Stimulated activated CD8-positive, alpha-beta memory T cell treated with anti-CD3 and anti-CD28 coated beads, Interleukin-4, amount 100 ng/mL, for 1 hour (primary cell): Measurements from ENCODE around the gene ZNF536.
"Not testable (repeated sequence)": the region's sequence is repeated elsewhere in the genome, so short reads cannot be mapped to it uniquely, and the experiment has no call there.

Experiments used
- DNase-seq, 2 donors: peaks; one replicate each; pipeline ENCODE4 v3.0.0-alpha.2; 2020; ENCODE audit warnings: low read depth in 2 of 2, low spot score in 1 of 2

Gene ZNF536

GRCh38 chr19:30473334-30473867, 101.2 kb downstream of the ZNF536 start:
- no peak for DNase-seq

DNA sequence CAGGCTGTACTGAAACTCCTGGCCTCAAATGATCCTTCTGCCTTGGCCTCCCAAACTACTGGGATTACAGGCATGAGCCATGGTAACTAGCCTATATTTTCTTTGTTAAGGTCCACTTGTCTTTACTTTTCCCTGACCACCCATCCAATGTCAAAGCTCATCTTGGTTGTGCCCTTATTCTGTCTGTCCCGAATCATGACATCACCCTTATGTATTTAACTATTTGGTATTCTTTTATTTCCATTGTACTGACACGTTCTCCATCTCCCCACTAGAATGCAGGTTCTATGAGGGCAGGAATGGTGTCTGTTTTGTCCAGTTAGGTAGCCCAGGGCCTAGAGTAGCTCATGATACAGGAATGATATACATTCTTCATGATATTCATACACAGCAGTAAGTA, 104.8 kb downstream of the ZNF536 start:
- no peak for DNase-seq

GRCh38 chr19:30479231-30479630, 107.0 kb downstream of the ZNF536 start:
- DNase-seq: no peak

DNA sequence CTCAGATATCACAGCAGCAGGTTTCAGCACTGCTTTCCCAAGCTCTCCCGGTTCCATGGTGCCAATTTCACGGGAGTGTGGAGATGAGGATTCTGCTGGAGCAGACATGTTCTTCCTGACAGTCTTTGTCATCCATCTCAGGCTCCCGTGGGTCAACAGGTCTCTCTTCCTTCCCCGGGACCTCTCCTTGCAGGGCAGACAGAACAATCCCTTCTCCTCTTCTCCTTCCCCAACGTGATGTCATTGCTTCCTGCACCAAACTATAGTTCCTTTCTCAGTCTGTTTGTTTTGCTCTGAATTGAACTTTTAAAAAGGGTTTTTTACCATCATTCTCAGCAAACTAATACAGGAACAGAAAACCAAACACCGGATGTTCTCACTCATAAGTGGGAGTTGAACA, 107.9 kb downstream of the ZNF536 start:
- no peak for DNase-seq

DNA sequence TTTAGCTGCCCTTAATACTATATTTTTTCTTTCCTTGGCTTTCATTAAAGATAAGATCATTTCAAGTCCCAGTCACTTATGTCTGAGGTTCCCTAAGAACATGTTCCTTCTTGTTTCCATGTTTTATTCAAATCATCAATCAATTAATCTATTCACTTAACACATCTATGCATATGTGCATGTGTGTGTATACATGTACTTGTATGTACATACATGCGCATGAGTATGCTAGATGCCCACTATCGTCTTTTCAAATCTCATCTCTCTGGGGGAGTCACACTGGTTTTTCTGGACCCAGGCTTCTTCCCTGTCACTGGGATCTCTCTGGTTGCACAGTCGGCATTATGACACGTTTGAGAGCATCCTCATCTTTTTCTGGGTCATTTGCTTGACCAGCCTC, 108.9 kb downstream of the ZNF536 start:
- DNase-seq: no peak

GRCh38 chr19:30481823-30482222, 109.6 kb downstream of the ZNF536 start:
- DNase-seq: no peak

DNA sequence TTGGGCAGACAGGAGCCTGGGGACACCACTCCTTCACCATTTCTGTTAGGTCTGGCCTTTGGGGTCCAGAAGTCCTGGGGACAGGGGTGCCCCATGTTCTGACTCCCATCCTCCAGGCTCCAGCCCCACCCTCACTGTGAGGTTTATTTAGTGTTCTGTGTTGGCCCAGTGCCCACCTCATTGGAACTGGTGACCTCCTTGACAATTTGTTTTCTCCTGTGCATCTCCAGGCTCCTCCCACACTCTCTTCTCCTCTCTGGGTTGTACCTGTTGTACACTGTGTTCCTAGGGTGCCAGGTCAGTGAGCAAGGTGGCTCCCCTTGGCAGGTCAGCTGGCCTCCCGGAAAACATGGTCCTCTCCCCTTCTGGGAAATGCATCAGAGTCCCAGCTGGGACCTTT, 110.8 kb downstream of the ZNF536 start:
- no peak for DNase-seq

- not testable (repeated sequence) for DNase-seq
Measured at GRCh38 chr19:30486250-30486649, 114.1 kb downstream of the ZNF536 start.

DNA sequence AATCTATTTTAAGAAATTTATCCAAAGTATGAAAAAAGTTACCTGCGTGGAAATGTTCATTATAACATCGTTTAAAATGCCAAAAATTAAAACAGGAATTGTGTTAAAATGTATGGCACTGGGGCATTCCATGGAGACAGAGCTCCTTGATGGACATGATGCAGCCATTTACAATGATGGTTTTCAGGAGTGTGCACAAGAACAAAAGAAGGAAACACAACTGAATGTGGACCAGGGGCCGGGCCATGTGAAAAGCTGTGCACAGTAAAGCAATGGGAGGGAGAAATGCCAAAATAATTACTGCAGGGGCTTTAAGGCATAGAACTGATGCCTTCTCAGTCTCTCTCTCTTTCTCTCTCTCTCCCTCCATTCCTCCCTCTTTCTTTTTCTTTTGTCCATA, 115.0 kb downstream of the ZNF536 start:
- no peak for DNase-seq

DNA sequence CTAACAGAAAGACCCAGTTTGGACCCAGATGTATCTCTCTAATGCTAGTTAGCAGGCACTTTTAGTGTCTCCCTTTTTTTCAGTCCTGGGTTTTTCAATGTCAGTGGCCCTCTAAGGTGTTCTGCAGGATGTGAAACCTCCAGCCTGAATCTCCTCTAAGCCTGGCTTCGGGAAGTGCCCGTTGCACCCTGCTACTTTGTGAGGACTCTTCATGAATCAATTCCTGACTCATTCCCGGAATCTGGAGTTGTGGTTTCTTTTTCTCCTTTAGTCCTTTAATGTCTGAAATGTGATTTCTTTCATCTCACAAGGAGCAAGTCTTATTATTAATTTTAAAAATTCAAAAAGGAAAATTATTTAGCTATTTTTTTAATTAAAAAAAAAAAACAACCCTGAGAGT, 116.0 kb downstream of the ZNF536 start:
- no peak for DNase-seq

- DNase-seq: no peak
Measured at GRCh38 chr19:30490760-30491159, 118.6 kb downstream of the ZNF536 start.

DNA sequence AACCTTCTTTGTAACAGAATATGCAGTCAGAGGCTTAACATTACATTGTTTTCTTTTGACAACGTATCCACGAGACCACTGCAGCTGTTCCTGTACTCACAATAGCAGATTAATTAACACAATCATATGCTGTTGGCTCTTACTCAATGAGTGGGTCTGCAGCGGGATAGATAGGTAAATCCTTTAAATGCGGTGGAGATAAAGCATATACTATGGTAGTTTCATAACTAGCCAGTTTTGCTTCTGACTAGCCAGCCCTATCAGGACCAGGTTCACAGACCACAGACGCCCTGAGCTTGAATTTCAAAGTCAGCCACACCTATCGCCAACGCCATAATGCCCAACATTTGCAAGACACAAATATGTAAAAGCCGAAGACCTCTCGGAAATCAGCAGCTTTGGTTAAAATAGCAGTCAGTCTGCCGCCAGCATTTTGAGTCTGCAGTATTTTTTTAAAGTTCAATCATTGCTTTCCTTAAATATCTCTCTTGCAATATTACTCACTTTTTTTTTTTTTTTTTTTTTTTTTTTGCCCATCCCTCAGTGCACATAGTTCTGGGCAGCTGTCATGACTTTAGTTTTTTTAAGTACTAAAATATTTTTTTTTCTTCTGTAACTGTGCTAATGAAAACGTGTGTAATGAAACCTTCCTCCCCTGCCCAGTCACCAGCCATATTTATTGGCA, 120.5 kb downstream of the ZNF536 start:
- no peak for DNase-seq

DNA sequence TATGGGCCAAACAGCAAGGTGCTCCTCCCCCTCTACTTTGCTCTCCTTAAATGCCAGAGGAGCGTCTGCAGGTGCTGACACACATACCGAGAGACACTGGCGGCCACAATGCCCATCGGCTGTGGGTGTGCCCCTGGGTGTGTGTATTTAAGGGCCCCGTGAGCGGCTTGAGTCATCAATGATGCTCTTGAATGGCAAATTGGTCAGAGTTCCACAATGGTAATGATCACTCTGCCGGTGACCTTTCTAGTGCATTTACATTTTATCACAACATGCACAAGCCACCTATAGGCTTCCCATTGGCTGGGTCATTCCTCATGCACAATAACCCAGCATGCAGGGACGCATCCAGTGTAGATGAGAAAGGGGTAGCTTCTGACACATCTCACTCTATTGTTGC, 124.8 kb downstream of the ZNF536 start:
- no peak for DNase-seq

GRCh38 chr19:30498085-30498484, 125.9 kb downstream of the ZNF536 start:
- not testable (repeated sequence) for DNase-seq

GRCh38 chr19:30498707-30499106, 126.5 kb downstream of the ZNF536 start:
- no peak for DNase-seq

GRCh38 chr19:30504272-30504671, 132.1 kb downstream of the ZNF536 start:
- DNase-seq: no peak

- no peak for DNase-seq
Measured at GRCh38 chr19:30512176-30513081, 140.2 kb downstream of the ZNF536 start.

GRCh38 chr19:30513082-30513411, 140.9 kb downstream of the ZNF536 start:
- no peak for DNase-seq

- DNase-seq: no peak
Measured at GRCh38 chr19:30516111-30516510, 143.9 kb downstream of the ZNF536 start.

DNA sequence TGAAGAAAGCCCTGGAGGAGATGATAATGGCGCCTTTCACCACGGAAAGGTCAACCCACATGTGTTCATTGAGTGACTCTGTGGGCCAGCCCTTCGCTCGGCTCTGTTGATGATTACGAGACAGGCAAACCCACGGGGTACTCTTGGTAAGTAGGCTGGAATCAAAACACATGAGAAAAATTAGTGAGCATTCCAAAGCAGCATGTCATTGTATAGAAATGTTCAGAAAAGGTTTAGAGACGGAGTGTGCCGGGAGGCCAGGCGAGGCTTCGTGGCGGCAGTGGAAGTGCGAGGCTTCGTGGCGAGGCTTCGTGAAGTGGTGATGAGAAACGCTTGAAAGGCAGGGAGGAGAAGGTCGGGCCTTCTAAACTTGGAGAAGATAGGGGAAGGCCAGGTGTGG, 144.3 kb downstream of the ZNF536 start:
- no peak for DNase-seq

GRCh38 chr19:30518965-30519606, 146.9 kb downstream of the ZNF536 start:
- no peak for DNase-seq
